Umbilical cord (tissue), 2 donors: ENCODE results near the gene ZFAND6. TPM values are rescaled to one million over a fixed set of nuclear protein-coding genes. Genes with fewer than 3 reads are reported as not detected.

ENCODE experiments used
- DNase-seq: peaks from one replicate; pipeline ENCODE4 v3.0.0-alpha.2; 2015; ENCODE audit warnings: low spot score
- total RNA-seq: library from RNA; depleted of rRNA; stranded (reverse); fragments of >200 nt; gene quantifications from one replicate; pipeline ENCODE4 v1.2.3, GENCODE V29; 2014; ENCODE audit warnings: low replicate concordance; ENCODE audit not compliant: insufficient read depth

ZFAND6 gene
- total RNA-seq, 1 donor from 2014 or later: 180 TPM

GRCh38 chr15:80169768-80170357 lies 110.4 kb downstream of the ZFAND6 start:
- no peak for DNase-seq

DNA sequence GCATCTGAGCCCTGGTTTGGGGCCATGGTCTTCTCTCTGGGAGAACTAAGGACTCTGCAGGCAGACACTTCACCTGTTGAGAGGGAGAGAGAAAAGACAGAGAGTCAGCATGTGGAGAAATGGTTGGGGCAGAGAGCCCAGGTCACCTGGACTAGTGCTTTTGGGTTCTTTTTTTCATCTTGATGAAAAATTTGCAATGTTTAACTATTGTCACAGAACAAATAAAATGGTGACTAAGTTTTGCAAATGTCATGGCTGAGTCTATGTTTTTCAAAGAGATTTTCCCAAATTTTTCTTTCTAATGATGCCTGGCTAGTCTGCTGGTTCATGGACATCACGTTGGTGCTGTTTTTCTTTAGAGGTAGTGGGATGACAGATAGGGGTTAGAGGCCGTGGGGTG lies 111.1 kb downstream of the ZFAND6 start:
- DNase-seq: no peak

DNA sequence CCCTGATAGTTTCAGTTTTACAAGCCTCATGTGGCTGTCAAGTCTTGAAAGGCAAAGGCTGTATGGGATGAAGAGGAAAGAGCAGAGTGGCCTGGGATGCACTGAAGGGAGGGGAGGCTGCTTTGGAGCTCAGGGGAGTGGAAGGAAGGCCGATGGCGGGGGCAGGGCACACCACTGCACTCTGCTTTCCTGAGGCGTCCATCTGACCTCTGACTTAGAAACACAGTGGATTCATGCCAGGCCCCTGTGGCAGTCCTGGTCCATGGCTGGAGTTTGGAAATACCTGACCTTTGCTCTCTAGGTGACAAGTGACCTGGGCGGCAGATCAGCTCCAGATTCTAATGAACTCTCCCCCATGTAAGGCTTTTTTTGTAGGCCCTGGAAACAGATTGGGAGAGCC lies 112.3 kb downstream of the ZFAND6 start:
- no peak for DNase-seq

DNA sequence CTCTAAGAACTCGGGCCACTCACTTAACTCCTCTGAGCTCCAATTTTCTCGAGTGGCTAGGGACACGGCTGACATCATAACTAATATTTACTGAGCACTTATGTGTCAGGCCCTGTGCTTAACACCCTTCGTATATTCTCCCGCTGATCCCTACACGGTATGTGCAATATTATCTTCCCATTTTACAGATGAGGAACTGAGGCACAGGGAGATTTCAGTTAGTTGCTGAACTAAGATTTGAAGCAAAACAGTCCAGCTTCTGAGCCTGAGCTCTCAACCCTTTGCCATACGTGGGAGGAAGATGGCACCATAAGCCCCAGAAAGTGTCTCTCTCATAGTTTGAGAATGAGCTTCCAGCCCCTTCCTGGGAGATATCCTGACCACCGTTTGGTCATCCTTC lies 112.9 kb downstream of the ZFAND6 start:
- no peak for DNase-seq

- DNase-seq: peak; percentile 34
Measured at GRCh38 chr15:80173022-80173759, 113.7 kb downstream of the ZFAND6 start.

- no peak for DNase-seq
Measured at GRCh38 chr15:80174017-80174746, 114.7 kb downstream of the ZFAND6 start.

GRCh38 chr15:80175436-80175835 lies 116.0 kb downstream of the ZFAND6 start:
- DNase-seq: no peak

DNA sequence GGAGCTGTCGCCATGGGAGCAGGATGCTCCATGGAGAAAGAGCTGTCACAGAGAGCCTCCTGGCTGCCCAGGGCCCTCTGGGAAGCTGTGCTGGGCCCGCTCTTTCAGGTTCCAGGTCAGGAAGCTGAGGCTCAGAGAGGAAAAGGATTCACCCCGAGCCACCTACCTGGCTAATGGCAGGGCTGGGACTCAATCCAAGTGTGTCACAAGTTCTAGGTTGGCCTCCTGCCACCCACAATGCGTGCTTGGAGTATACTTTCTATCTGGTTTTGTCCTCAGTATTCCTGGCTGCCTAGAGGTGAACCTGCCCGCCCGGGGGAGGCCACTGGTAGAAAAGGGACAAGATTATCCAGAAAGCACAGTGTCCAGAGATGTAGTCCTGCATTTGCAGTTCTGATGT lies 117.0 kb downstream of the ZFAND6 start:
- DNase-seq: no peak

DNA sequence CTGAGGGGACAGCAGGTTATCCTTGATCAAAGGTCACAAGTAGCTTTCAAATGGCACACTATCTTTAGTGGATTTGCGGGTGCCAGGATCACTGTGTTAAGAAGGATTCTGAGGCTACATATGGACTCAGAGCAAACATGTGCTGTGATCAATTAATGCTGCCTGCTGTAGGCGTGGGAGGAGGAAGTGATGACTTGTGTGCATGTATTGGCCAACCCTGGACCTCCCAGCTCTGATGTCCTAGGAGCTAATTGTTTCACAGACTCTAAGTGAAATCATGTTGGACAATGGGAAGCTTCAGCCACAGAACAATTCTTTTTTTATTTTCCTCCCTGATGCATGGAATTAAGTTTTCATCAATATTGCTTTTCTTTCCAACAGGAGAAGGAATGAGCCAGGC lies 117.7 kb downstream of the ZFAND6 start:
- DNase-seq: no peak

DNA sequence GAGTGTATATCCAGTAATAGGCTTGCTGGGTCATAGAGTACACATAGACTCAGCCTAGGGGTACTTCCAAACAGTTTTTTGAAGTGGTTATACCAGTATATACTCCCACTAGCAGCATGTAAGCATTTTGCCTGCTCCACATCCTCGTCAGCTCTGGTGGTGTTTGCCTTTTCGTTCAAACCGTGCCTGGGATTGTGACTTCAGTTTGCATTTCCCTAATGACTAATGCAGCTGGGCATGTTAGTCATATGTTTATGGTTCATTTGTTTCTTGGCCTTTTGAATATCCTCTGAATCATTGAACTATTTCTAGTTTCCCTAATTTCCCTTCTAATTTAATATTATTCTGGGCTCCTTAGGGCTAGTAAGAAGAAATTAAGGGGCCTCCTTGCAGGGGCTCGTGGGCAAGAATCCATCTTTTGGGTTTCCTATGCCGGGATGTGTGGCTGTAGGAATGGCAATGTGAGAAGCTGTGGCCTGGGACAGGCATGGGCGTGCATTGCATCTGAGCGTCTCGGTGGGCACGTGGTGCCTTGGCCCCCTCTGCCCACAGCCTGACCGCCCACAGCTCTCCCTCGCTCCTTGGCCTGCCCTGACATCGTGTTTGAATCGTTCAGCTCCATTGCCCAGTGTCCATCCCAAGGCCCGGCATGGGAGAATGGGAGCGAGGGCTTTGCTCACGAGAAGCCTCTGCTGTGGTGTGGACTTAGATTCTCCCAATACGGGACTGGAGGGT lies 119.7 kb downstream of the ZFAND6 start:
- DNase-seq: no peak

GRCh38 chr15:80179935-80180334 lies 120.5 kb downstream of the ZFAND6 start:
- DNase-seq: no peak

GRCh38 chr15:80180468-80180867 lies 121.0 kb downstream of the ZFAND6 start:
- DNase-seq: no peak

GRCh38 chr15:80180986-80181385 lies 121.5 kb downstream of the ZFAND6 start:
- DNase-seq: no peak

GRCh38 chr15:80182611-80183261 lies 123.3 kb downstream of the ZFAND6 start:
- peak; percentile 41 for DNase-seq

DNA sequence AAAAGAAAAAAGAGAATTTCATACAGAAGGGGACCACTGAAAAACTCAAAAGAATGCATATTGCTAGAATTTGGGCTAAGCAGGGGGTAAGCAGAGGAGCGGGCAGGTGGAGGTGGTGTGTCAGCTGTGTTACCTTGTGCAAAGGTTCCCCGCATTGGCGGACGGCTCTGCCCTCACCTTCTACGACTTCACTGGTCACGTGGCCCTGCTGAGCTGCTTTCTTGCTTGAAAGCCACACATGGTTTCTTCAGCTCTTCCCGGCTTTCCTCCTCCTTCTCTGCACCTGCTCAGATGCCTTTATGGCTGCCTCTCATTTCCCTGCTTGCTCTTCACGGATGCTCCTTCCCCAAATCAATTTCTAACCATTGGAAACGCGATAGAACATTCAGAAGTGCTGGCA lies 123.8 kb downstream of the ZFAND6 start:
- DNase-seq: no peak

GRCh38 chr15:80183886-80184285 lies 124.4 kb downstream of the ZFAND6 start:
- no peak for DNase-seq

GRCh38 chr15:80184554-80184953 lies 125.1 kb downstream of the ZFAND6 start:
- DNase-seq: no peak

DNA sequence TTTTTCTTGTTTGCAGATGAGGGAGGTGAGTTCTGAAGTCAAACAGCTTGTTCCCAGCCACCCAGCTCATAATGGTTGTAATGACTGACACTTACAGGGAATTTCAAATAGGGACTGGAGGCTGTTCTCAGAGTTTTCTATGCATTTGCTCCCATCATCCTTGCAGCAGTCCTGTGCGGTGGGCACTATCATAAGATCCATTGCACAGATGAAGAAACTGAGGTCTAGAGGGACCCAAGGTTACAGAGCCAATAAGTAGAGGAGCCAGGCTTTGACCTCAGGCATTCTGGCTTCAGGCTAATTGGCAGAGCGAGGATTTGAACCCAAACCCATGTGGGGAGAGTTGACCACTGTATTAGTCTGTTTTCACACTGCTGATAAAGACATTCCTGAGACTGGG lies 125.7 kb downstream of the ZFAND6 start:
- DNase-seq: no peak

DNA sequence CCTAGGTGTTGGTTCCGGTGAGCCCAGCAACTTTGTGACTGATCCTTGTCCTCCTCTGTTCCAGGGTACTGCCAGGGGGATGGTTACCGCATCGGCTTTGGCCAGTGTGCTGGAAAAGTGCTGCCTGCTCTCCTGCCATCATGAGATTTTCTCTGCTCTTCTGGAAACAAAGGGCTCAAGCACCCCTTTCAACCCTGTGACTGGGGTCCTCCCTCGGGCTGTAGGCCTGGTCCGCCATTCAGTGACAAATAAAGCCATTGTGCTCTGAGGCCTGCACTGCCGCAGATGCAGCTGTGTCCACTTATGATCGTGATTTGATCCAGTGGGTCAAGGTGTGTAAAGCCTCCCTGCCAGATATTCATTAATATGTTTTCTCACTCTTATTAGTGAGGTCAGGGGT lies 126.6 kb downstream of the ZFAND6 start:
- no peak for DNase-seq

DNA sequence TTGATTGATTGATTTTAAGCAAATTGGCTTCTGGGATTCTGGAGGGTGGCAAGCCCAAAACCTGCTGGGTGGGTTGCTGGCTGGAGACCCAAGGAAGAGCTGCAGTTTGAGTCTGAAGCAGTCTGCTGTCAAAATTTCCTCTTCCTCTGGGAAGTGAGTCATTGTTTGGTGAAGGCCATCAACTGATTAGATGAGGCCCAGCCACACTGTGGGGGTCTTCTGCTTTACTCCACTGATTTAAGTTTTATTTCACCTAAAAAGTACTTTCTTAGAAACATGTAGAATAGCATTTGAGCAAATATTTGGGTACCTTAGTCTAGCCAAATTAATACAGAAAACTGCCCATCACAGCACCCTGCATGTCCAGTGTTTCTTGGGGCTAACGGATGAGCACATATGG lies 127.1 kb downstream of the ZFAND6 start:
- no peak for DNase-seq
